SK-N-SH treated with all-trans-retinoic acid at 6 μM for 48 hours (cell line): ENCODE data around the gene HOXA4.

Experiments used
- CREB5 ChIP-seq: fragments of 250-450 bp; sonication (Bioruptor Pico); IDR thresholded peaks from 2 replicates; pipeline ENCODE4 v1.5.1; 2020; ENCODE audit warnings: low read depth, mild to moderate bottlenecking, moderate library complexity
- CSDC2 ChIP-seq: fragments of 250-450 bp; sonication (Bioruptor Pico); IDR thresholded peaks from 2 replicates; pipeline ENCODE4 v1.5.0; 2020; ENCODE audit warnings: mild to moderate bottlenecking, moderate library complexity
- ESRRG ChIP-seq: fragments of 250-450 bp; sonication (Bioruptor Pico); IDR thresholded peaks from 2 replicates; pipeline ENCODE4 v1.6.1; 2021; ENCODE audit warnings: mild to moderate bottlenecking
- POU6F1 ChIP-seq: fragments of 250-450 bp; sonication (Bioruptor Pico); IDR thresholded peaks from 2 replicates; pipeline ENCODE4 v1.8.0; 2021; ENCODE audit warnings: low read depth, mild to moderate bottlenecking, moderate library complexity, borderline replicate concordance
- TOX ChIP-seq: fragments of 250-450 bp; sonication (Bioruptor Pico); IDR thresholded peaks from 2 replicates; pipeline ENCODE4 v1.8.0; 2021; ENCODE audit warnings: mild to moderate bottlenecking, moderate library complexity, borderline replicate concordance
- TSHZ2 ChIP-seq: fragments of 250-450 bp; sonication (Bioruptor Pico); IDR thresholded peaks from 2 replicates; pipeline ENCODE4 v1.5.0; 2020; ENCODE audit warnings: mild to moderate bottlenecking, moderate library complexity
- ZFP3 ChIP-seq: fragments of 250-450 bp; sonication (Bioruptor Pico); IDR thresholded peaks from 2 replicates; pipeline ENCODE4 v1.5.0; 2020; ENCODE audit warnings: mild to moderate bottlenecking, moderate library complexity

GRCh38 chr7:27128776-27129728 lies 1.5 kb downstream of the HOXA4 start:
- TF ChIP-seq CREB5 (CRISPR knock-in tag) (no peak), CSDC2 (CRISPR knock-in tag) (no peak), ZFP3 (CRISPR knock-in tag) (no peak), TSHZ2 (no peak), POU6F1 (CRISPR knock-in tag) (no peak), ESRRG (CRISPR knock-in tag) (no peak), TOX (CRISPR knock-in tag) (no peak)
